Measurements from ENCODE around the gene FAM222A.

The FAM222A gene

DNA sequence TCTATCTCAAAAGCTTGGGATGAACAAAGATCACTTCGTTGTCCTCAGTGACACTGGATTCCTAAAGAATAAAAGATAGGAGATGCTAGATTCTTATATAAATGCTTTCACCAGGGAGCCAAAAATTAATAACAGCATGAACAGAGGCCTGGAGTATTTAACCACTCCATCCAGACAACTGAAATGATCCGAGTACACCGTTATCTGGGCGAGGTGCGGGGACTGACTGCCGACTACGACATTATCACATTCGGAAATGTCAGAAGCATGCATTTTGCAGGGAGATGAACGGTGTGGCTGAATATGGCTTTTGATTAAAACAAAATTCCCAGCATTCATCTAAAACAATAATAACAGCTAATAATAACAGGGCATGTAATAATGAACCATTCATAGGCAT, 63.0 kb downstream of the FAM222A start:
- Histone ChIP-seq H3K9me3 (ENCODE audit: severe bottlenecking) (peaks cover 3% of the 10 kb centered on the region), H3K27ac (no peak overlapping the region), H3K4me3 (ENCODE audit: low read depth, low read length) (no peak overlapping the region), H3K36me3 (peaks cover 7% of the 10 kb centered on the region), H3K27me3 (ENCODE audit: insufficient read depth, low read depth, severe bottlenecking) (no peaks in the 10 kb centered on the region)
- TF ChIP-seq, protein P1, sequence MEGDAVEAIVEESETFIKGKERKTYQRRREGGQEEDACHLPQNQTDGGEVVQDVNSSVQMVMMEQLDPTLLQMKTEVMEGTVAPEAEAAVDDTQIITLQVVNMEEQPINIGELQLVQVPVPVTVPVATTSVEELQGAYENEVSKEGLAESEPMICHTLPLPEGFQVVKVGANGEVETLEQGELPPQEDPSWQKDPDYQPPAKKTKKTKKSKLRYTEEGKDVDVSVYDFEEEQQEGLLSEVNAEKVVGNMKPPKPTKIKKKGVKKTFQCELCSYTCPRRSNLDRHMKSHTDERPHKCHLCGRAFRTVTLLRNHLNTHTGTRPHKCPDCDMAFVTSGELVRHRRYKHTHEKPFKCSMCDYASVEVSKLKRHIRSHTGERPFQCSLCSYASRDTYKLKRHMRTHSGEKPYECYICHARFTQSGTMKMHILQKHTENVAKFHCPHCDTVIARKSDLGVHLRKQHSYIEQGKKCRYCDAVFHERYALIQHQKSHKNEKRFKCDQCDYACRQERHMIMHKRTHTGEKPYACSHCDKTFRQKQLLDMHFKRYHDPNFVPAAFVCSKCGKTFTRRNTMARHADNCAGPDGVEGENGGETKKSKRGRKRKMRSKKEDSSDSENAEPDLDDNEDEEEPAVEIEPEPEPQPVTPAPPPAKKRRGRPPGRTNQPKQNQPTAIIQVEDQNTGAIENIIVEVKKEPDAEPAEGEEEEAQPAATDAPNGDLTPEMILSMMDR (IDR thresholded peaks at IDR 0.05; ENCODE audit: low read depth, low read length): no peak
- DNase-seq: no peak

DNA sequence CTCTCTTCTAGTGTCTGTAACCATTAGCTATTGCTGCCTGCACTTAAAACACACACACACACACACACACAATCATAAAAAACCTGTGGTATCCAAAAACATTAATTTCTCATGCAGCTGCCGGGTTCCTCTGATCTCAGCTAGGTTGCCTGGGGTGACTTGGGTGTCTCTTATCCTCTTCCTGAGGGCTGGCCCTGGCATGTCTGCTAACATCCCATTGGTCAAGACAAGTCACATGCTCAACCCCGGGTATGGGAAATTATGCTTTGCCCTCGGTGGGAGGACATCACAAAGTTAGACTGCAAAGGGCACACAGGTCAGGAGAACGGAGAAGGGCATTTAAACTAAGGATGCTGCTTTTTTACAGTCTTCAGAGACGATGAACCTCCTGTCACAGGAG, 63.9 kb downstream of the FAM222A start:
- no peak overlapping the region for H3K27ac ChIP-seq
- H3K36me3 ChIP-seq: no peaks in the 10 kb centered on the region; the same call in 1 of the 2 replicates
- TF ChIP-seq, protein P1 (IDR thresholded peaks at IDR 0.05; ENCODE audit: low read depth, low read length): no peak
- peaks cover 3% of the 10 kb centered on the region for H3K9me3 ChIP-seq (ENCODE audit: severe bottlenecking)
- no peak overlapping the region for H3K4me3 ChIP-seq (ENCODE audit: low read depth, low read length)
- DNase-seq: peak; percentile 73
- H3K27me3 ChIP-seq (ENCODE audit: insufficient read depth, low read depth, severe bottlenecking): no peaks in the 10 kb centered on the region

DNA sequence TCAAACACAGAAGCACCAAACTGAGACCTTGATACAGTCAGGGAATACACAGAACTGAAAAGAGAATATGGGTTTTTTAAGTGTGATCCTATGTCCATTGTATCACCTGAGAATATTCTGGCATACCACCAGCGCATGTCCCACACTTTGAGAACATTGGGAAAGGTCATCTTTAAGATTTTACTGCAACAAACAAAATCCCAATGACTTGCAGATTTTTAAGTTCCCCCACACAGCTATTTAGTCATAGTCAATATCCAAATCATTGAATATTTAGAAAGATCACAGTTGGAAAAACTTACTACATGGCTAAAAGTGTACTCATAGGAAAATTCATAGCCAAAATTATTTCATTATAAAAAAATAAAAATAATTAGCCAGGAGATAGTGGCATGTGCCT, 65.1 kb downstream of the FAM222A start:
- Histone ChIP-seq H3K9me3 (ENCODE audit: severe bottlenecking) (peaks cover 3% of the 10 kb centered on the region), H3K4me3 (ENCODE audit: low read depth, low read length) (no peak overlapping the region), H3K27me3 (ENCODE audit: insufficient read depth, low read depth, severe bottlenecking) (no peaks in the 10 kb centered on the region), H3K36me3 (no peaks in the 10 kb centered on the region), H3K27ac (no peak overlapping the region)
- no peak for DNase-seq
- TF ChIP-seq, protein P1 (IDR thresholded peaks at IDR 0.05; ENCODE audit: low read depth, low read length): no peak

DNA sequence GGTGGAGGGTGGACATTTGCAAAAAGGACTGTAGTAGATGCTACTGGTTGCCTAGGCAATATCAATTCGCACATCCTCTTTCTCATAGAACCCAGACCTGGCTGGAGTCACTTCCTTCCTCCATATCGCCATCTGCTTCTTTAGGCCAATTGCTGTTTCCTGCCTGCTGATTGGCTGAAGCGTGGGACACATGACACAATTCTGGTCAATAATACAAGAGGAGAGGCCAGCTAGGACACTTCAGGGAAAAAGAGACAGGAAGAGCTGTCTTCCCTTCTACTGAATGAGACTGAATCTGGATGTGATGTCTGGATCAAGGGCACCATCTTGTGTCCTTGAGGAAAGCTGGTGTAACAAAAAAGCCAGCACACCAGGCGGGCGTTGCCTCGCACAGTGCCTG, 65.8 kb downstream of the FAM222A start:
- Histone ChIP-seq H3K27me3 (ENCODE audit: insufficient read depth, low read depth, severe bottlenecking) (no peaks in the 10 kb centered on the region), H3K9me3 (ENCODE audit: severe bottlenecking) (peaks cover 3% of the 10 kb centered on the region), H3K27ac (no peak overlapping the region), H3K36me3 (no peaks in the 10 kb centered on the region), H3K4me3 (ENCODE audit: low read depth, low read length) (no peak overlapping the region)
- DNase-seq: no peak
- TF ChIP-seq, protein P1 (IDR thresholded peaks at IDR 0.05; ENCODE audit: low read depth, low read length): no peak

DNA sequence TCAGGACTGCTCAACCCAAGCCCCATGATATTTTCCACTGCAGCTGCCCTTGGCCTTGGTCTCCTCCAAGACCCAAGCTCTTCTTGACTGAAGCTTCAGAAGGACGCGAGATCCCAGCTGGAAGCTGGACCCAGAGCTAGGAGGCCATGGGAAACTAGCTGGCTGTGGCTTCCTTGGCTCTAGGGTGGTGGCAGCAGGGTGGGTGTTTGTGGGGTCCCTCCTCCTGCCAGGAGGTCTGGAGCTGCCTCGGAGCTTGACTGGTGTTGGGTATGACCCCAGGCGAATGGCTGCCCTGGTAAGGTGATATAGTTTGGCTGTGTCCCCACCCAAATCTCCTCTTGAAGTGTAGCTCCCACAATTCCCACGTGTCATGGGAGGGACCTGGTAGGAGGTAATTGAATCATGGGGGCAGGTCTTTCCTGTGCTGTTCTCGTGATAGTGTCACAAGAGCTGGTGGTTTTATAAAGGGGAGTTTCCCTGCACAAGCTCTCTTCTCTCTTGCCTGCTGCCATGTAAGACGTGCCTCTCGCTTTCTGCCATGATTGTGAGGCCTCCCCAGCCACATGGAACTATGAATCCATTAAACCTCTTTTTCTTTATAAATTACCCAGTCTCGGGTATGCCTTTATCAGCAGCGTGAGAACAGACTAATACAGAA, 68.2 kb downstream of the FAM222A start:
- Histone ChIP-seq H3K36me3 (no peaks in the 10 kb centered on the region), H3K27me3 (ENCODE audit: insufficient read depth, low read depth, severe bottlenecking) (no peaks in the 10 kb centered on the region), H3K4me3 (ENCODE audit: low read depth, low read length) (no peak overlapping the region), H3K27ac (no peak overlapping the region), H3K9me3 (ENCODE audit: severe bottlenecking) (peaks cover 3% of the 10 kb centered on the region)
- no peak for DNase-seq
- TF ChIP-seq, protein P1 (IDR thresholded peaks at IDR 0.05; ENCODE audit: low read depth, low read length): no peak

DNA sequence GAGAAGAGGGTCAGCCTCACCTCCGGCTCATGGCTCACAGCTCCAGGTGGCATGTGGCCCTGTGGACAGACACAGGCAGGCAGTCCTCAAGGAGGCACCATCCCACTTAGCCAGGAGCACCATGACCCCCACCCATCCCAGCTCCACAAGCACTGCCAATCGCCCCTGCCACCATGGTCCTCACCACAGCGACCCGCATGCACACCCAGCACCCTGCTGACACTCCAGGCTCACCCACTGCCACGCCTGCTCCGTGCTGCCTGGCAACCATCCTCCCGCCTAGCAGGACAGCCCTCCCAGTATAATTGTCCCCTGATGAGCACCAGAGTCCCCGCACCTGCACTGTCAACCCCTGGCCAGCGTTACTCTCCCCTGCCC, 68.7 kb downstream of the FAM222A start:
- TF ChIP-seq, protein P1 (IDR thresholded peaks at IDR 0.05; ENCODE audit: low read depth, low read length): no peak
- Histone ChIP-seq H3K36me3 (no peaks in the 10 kb centered on the region), H3K4me3 (ENCODE audit: low read depth, low read length) (no peak overlapping the region), H3K9me3 (ENCODE audit: severe bottlenecking) (peaks cover 3% of the 10 kb centered on the region), H3K27me3 (ENCODE audit: insufficient read depth, low read depth, severe bottlenecking) (no peaks in the 10 kb centered on the region), H3K27ac (no peak overlapping the region)
- no peak for DNase-seq
